OCI-M2 (cell line): Measurements from ENCODE around the gene SRGAP2C.
"Not testable (repeated sequence)": the region's sequence is repeated elsewhere in the genome, so short reads cannot be mapped to it uniquely, and the experiment has no call there.

Source experiments
- DNase-seq: peaks from one replicate; lab custom pipeline; 2025; ENCODE audit not compliant: unreplicated experiment; lab: John Stamatoyannopoulos, UW

SRGAP2C gene

GRCh38 chr1:121184290-121185127 lies at the start of gene SRGAP2C, which contains the start of gene FAM72B:
Gene SRGAP2C, plus strand, starts transcription at chr1:121184975. Its CDS starts 2,472 bp downstream, at chr1:121187447.
Gene FAM72B, minus strand, starts transcription at chr1:121184340. Its CDS starts 851 bp downstream, at chr1:121183489.
- DNase-seq = peak; percentile 65

GRCh38 chr1:121140393-121140792 lies 44.4 kb upstream of the SRGAP2C start:
- DNase-seq = not testable (repeated sequence)

GRCh38 chr1:121148489-121149190 lies 36.1 kb upstream of the SRGAP2C start:
- DNase-seq = not testable (repeated sequence)

- DNase-seq = not testable (repeated sequence)
Observed at GRCh38 chr1:121151294-121151693, 33.5 kb upstream of the SRGAP2C start.

GRCh38 chr1:121152788-121153187 lies 32.0 kb upstream of the SRGAP2C start:
- DNase-seq = not testable (repeated sequence)

- DNase-seq = not testable (repeated sequence)
Observed at GRCh38 chr1:121154811-121155210, 30.0 kb upstream of the SRGAP2C start.

- not testable (repeated sequence) for DNase-seq
Observed at GRCh38 chr1:121155671-121156358, 29.0 kb upstream of the SRGAP2C start.

- not testable (repeated sequence) for DNase-seq
Observed at GRCh38 chr1:121156958-121157603, 27.7 kb upstream of the SRGAP2C start.

- not testable (repeated sequence) for DNase-seq
Observed at GRCh38 chr1:121157609-121158008, 27.2 kb upstream of the SRGAP2C start.

GRCh38 chr1:121160118-121160517 lies 24.7 kb upstream of the SRGAP2C start:
- not testable (repeated sequence) for DNase-seq

GRCh38 chr1:121161199-121161901 lies 23.4 kb upstream of the SRGAP2C start:
- not testable (repeated sequence) for DNase-seq

GRCh38 chr1:121163850-121164757 lies 20.7 kb upstream of the SRGAP2C start:
- not testable (repeated sequence) for DNase-seq

- not testable (repeated sequence) for DNase-seq
Observed at GRCh38 chr1:121165296-121165695, 19.5 kb upstream of the SRGAP2C start.

GRCh38 chr1:121167225-121167738 lies 17.5 kb upstream of the SRGAP2C start:
- not testable (repeated sequence) for DNase-seq

- not testable (repeated sequence) for DNase-seq
Observed at GRCh38 chr1:121168152-121168668, 16.6 kb upstream of the SRGAP2C start.

- not testable (repeated sequence) for DNase-seq
Observed at GRCh38 chr1:121176649-121177048, 8.1 kb upstream of the SRGAP2C start.

- DNase-seq = not testable (repeated sequence)
Observed at GRCh38 chr1:121178197-121178596, 6.6 kb upstream of the SRGAP2C start.

- DNase-seq = not testable (repeated sequence)
Observed at GRCh38 chr1:121183867-121184266, 908 bp upstream of the SRGAP2C start.
